ENCODE results near the gene CNIH2.

Gene CNIH2

DNA sequence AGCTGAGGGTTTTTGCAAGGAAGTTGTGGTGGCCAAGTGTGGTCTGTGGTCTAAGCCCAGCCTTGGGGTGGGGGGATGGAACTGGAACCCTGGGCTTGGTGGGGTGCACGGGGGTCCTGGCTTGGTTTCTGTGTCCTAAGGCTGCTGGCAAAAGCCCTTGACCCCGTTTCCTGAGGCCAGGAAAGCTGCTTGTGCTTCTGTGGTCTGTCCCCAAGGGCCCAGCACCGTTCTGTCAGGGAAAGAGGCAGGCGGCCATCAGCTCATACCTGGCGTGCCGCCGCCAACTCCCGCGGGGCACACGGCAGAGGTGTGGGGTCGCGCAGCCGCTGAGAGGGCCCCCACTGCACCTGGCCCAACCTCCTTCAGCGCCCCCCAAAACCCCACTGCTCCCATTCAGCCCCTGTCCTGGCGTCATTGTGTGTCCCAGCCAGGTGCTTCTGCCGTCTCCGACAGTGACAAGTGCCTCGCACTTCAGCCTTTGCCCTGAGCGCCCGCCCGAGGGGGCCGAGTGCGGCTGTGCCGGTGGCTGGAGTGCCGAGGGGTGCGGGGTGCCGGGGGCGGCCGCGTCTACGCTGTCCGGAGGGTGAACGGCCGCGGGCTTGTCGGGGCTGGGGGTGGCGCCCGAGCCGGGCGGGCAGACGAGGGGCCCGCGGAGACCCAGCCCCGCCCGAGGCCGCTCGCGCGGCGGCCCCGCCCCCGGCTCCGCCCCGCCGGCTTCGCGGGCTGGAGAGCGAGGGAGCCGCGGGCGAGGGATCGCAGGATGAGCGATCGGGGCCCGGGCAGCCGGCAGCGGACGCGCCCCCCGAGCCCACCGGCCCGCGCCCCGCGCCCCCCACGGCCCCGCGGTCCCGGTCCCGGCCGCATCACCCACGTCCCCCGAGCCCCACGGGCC lies at the start of gene CNIH2:
Gene CNIH2, plus strand, starts transcription at position 705 of the 892 bp plus-strand sequence. CDS start 282 bp downstream, outside the sequence.
- H2AFZ ChIP-seq (ENCODE audit: low read length, unreplicated experiment) = no peak within 1 kb of the TSS
- no peaks in the 10 kb centered on the region; the same call in 1 of the 2 replicates for H3K27me3 ChIP-seq (ENCODE audit: insufficient read depth, low read length)
- no peak within 1 kb of the TSS for H3K27ac ChIP-seq (ENCODE audit: low read depth, low read length)
- no peaks in the 10 kb centered on the region for H3K79me2 ChIP-seq (ENCODE audit: control insufficient read depth, insufficient read depth, low read length, unreplicated experiment)
- no peaks in the 10 kb centered on the region for H3K4me1 ChIP-seq (ENCODE audit: control insufficient read depth, insufficient read depth, low read length, unreplicated experiment)
- no peak within 1 kb of the TSS for H3K4me3 ChIP-seq (ENCODE audit: low read depth, low read length)
- no peaks in the 10 kb centered on the region; the same call in 1 of the 2 replicates for H3K36me3 ChIP-seq (ENCODE audit: insufficient read depth, low read length)

DNA sequence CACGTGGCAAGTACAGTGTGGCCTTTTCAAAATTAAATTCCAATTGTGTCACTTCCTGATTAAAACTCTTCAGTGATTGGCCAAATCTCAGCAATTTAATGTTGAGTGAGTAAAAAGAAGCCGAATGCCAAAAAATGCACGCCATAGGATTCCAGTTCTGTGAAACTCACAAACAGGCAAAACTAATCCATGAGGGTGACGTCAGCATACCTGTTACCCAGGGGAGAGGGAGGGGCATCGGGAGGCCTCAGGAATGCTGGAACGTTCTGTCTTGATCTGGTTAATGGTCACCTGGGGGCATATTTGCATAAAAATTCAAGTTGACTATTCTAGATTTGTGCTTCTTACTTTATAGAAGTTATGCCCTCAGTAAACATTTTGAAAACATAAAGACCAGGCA lies 49.5 kb upstream of the CNIH2 start:
- H3K4me3 ChIP-seq (ENCODE audit: low read depth, low read length) = no peak overlapping the region
- H3K27ac ChIP-seq (ENCODE audit: low read depth, low read length) = no peak overlapping the region
- peaks cover 25% of the 10 kb centered on the region for H3K36me3 ChIP-seq (ENCODE audit: insufficient read depth, low read length)
- no peaks in the 10 kb centered on the region for H3K27me3 ChIP-seq (ENCODE audit: insufficient read depth, low read length)
- no peak overlapping the region for H2AFZ ChIP-seq (ENCODE audit: low read length, unreplicated experiment)
- no peaks in the 10 kb centered on the region for H3K4me1 ChIP-seq (ENCODE audit: control insufficient read depth, insufficient read depth, low read length, unreplicated experiment)
- H3K79me2 ChIP-seq (ENCODE audit: control insufficient read depth, insufficient read depth, low read length, unreplicated experiment) = no peaks in the 10 kb centered on the region

DNA sequence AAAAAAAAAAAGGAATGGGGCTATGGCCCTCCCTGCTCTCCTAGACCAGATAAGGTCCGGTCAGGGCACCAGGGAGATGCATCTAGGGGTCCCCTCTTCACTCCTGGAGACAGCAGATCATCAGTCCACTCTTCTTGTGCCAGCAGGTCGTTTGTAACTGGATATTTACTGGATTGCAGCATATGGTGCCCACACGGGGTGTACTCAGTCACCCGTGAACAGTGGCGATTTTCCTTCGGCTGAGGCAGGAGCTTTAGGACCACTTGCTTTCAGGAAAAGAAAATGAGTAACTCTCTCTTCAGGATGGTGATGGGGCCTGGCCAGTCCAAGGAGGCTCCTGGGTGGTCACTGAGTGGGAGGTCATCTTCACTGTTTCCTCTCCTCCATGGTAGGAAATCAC lies 47.8 kb upstream of the CNIH2 start:
- H3K36me3 ChIP-seq (ENCODE audit: insufficient read depth, low read length) = peaks cover 20% of the 10 kb centered on the region; the same call in 1 of the 2 replicates
- no peak overlapping the region for H3K4me3 ChIP-seq (ENCODE audit: low read depth, low read length)
- no peaks in the 10 kb centered on the region for H3K27me3 ChIP-seq (ENCODE audit: insufficient read depth, low read length)
- H2AFZ ChIP-seq (ENCODE audit: low read length, unreplicated experiment) = no peak overlapping the region
- no peak overlapping the region for H3K27ac ChIP-seq (ENCODE audit: low read depth, low read length)
- H3K4me1 ChIP-seq (ENCODE audit: control insufficient read depth, insufficient read depth, low read length, unreplicated experiment) = no peaks in the 10 kb centered on the region
- no peaks in the 10 kb centered on the region for H3K79me2 ChIP-seq (ENCODE audit: control insufficient read depth, insufficient read depth, low read length, unreplicated experiment)

DNA sequence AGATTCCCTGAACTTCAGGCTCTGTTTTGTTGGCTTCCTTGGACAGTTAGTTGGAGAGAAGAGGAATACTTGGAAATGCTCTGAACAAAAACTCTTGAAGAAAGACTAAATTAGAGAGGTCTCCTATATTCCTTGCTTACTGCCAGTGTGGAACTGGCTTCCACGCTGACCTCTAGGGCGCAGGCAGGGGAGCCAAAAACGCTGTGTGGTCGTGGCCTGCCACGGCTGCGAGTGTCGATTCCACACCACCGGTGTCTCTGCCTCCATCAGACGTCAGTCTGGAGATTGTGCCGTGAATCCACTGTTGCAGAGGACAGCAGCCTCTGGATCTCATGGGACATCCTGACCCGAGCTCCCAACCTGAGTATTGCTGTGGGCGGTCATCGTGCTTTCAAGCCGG lies 47.0 kb upstream of the CNIH2 start:
- Histone ChIP-seq H3K36me3 (ENCODE audit: insufficient read depth, low read length) (peaks cover 20% of the 10 kb centered on the region; the same call in 1 of the 2 replicates), H3K79me2 (ENCODE audit: control insufficient read depth, insufficient read depth, low read length, unreplicated experiment) (no peaks in the 10 kb centered on the region)

GRCh38 chr11:66231561-66231960 lies 46.4 kb upstream of the CNIH2 start:
- H3K4me1 ChIP-seq (ENCODE audit: control insufficient read depth, insufficient read depth, low read length, unreplicated experiment) = no peaks in the 10 kb centered on the region
- H2AFZ ChIP-seq (ENCODE audit: low read length, unreplicated experiment) = no peak overlapping the region
- no peak overlapping the region for H3K27ac ChIP-seq (ENCODE audit: low read depth, low read length)
- no peak overlapping the region for H3K4me3 ChIP-seq (ENCODE audit: low read depth, low read length)
- H3K36me3 ChIP-seq (ENCODE audit: insufficient read depth, low read length) = peaks cover 20% of the 10 kb centered on the region; the same call in 1 of the 2 replicates
- H3K79me2 ChIP-seq (ENCODE audit: control insufficient read depth, insufficient read depth, low read length, unreplicated experiment) = no peaks in the 10 kb centered on the region
- H3K27me3 ChIP-seq (ENCODE audit: insufficient read depth, low read length) = no peaks in the 10 kb centered on the region

More for the DNA sequence above, 47.0 kb upstream of the CNIH2 start:
- no peaks in the 10 kb centered on the region for H3K4me1 ChIP-seq (ENCODE audit: control insufficient read depth, insufficient read depth, low read length, unreplicated experiment)
- no peaks in the 10 kb centered on the region for H3K27me3 ChIP-seq (ENCODE audit: insufficient read depth, low read length)
- no peak overlapping the region for H3K4me3 ChIP-seq (ENCODE audit: low read depth, low read length)
- no peak overlapping the region for H2AFZ ChIP-seq (ENCODE audit: low read length, unreplicated experiment)
- H3K27ac ChIP-seq (ENCODE audit: low read depth, low read length) = no peak overlapping the region

GRCh38 chr11:66232769-66233168 lies 45.2 kb upstream of the CNIH2 start:
- H3K4me3 ChIP-seq (ENCODE audit: low read depth, low read length) = no peak overlapping the region

GRCh38 chr11:66233301-66233700 lies 44.7 kb upstream of the CNIH2 start:
- Histone ChIP-seq H3K36me3 (ENCODE audit: insufficient read depth, low read length) (peaks cover 12% of the 10 kb centered on the region; the same call in 1 of the 2 replicates), H3K27ac (ENCODE audit: low read depth, low read length) (no peak overlapping the region), H3K4me1 (ENCODE audit: control insufficient read depth, insufficient read depth, low read length, unreplicated experiment) (no peaks in the 10 kb centered on the region), H3K4me3 (ENCODE audit: low read depth, low read length) (no peak overlapping the region), H3K79me2 (ENCODE audit: control insufficient read depth, insufficient read depth, low read length, unreplicated experiment) (no peaks in the 10 kb centered on the region), H3K27me3 (ENCODE audit: insufficient read depth, low read length) (no peaks in the 10 kb centered on the region), H2AFZ (ENCODE audit: low read length, unreplicated experiment) (no peak overlapping the region)

More at GRCh38 chr11:66232769-66233168, 45.2 kb upstream of the CNIH2 start:
- Histone ChIP-seq H3K36me3 (ENCODE audit: insufficient read depth, low read length) (peaks cover 17% of the 10 kb centered on the region; the same call in 1 of the 2 replicates), H3K79me2 (ENCODE audit: control insufficient read depth, insufficient read depth, low read length, unreplicated experiment) (no peaks in the 10 kb centered on the region), H3K27me3 (ENCODE audit: insufficient read depth, low read length) (no peaks in the 10 kb centered on the region), H3K27ac (ENCODE audit: low read depth, low read length) (no peak overlapping the region), H3K4me1 (ENCODE audit: control insufficient read depth, insufficient read depth, low read length, unreplicated experiment) (no peaks in the 10 kb centered on the region), H2AFZ (ENCODE audit: low read length, unreplicated experiment) (no peak overlapping the region)

GRCh38 chr11:66235141-66235540 lies 42.8 kb upstream of the CNIH2 start:
- H2AFZ ChIP-seq (ENCODE audit: low read length, unreplicated experiment) = no peak overlapping the region
- H3K79me2 ChIP-seq (ENCODE audit: control insufficient read depth, insufficient read depth, low read length, unreplicated experiment) = no peaks in the 10 kb centered on the region
- no peaks in the 10 kb centered on the region for H3K4me1 ChIP-seq (ENCODE audit: control insufficient read depth, insufficient read depth, low read length, unreplicated experiment)
- no peaks in the 10 kb centered on the region for H3K27me3 ChIP-seq (ENCODE audit: insufficient read depth, low read length)
- H3K36me3 ChIP-seq (ENCODE audit: insufficient read depth, low read length) = peaks cover 10% of the 10 kb centered on the region; the same call in 1 of the 2 replicates
- no peak overlapping the region for H3K4me3 ChIP-seq (ENCODE audit: low read depth, low read length)
- H3K27ac ChIP-seq (ENCODE audit: low read depth, low read length) = no peak overlapping the region

GRCh38 chr11:66237867-66238266 lies 40.1 kb upstream of the CNIH2 start:
- H3K4me3 ChIP-seq (ENCODE audit: low read depth, low read length) = no peak overlapping the region
- H2AFZ ChIP-seq (ENCODE audit: low read length, unreplicated experiment) = no peak overlapping the region
- H3K79me2 ChIP-seq (ENCODE audit: control insufficient read depth, insufficient read depth, low read length, unreplicated experiment) = no peaks in the 10 kb centered on the region
- H3K4me1 ChIP-seq (ENCODE audit: control insufficient read depth, insufficient read depth, low read length, unreplicated experiment) = no peaks in the 10 kb centered on the region
- 0 out of 2 replicates have a peak, but pooled peaks cover 3% of the 10 kb centered on the region for H3K36me3 ChIP-seq (ENCODE audit: insufficient read depth, low read length)
- H3K27ac ChIP-seq (ENCODE audit: low read depth, low read length) = no peak overlapping the region
- H3K27me3 ChIP-seq (ENCODE audit: insufficient read depth, low read length) = no peaks in the 10 kb centered on the region

DNA sequence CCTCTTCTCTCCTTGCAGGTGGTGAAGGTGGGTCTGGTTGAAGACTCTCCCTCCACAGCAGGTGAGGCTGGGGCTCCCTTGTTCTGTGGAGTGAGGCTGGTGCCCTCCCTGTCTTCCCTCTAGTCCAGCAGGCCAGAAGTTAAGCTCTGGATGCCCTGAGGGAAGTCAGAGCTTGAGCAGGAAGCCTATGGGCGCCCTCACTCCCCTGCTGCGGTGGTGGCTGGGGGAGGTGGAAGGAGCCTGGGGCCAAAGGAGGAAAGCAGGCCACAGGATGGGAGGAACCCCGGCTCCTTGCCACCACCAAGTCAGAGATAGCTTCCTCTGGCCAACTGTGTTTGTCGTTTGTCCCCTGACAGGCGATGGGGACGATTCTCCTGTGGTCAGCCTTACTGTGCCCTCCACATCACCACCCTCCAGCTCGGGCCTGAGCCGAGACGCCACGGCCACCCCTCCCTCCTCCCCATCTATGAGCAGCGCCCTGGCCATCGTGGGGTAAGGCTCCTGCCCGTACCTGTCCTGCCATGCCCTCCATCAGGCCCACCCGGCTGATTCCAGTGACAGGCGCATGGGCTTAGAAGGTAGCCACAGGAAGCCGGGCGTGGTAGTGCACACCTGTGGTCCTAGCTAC lies 39.1 kb upstream of the CNIH2 start:
- H3K79me2 ChIP-seq (ENCODE audit: control insufficient read depth, insufficient read depth, low read length, unreplicated experiment) = no peaks in the 10 kb centered on the region
- no peaks in the 10 kb centered on the region for H3K27me3 ChIP-seq (ENCODE audit: insufficient read depth, low read length)
- H3K4me1 ChIP-seq (ENCODE audit: control insufficient read depth, insufficient read depth, low read length, unreplicated experiment) = no peaks in the 10 kb centered on the region
- H2AFZ ChIP-seq (ENCODE audit: low read length, unreplicated experiment) = no peak overlapping the region
- H3K4me3 ChIP-seq (ENCODE audit: low read depth, low read length) = no peak overlapping the region
- no peak overlapping the region for H3K27ac ChIP-seq (ENCODE audit: low read depth, low read length)
- H3K36me3 ChIP-seq (ENCODE audit: insufficient read depth, low read length) = 0 out of 2 replicates have a peak, but pooled peaks cover 3% of the 10 kb centered on the region

Measured in ACC112 (cell line).